WTC11 (cell line): ENCODE measurements around the gene SLC38A1. TPM values are rescaled to one million over a fixed set of nuclear protein-coding genes. Genes with fewer than 3 reads are reported as not detected.

Experiments used
- ATAC-seq: fragments of 200-7000 bp; cut with Tn5 transposase; 2 replicates; pipeline ENCODE4 v1.10.0; 2021; ENCODE audit warnings: mild to moderate bottlenecking, moderate library complexity
- CTCF ChIA-PET: fragments of 300-600 bp; sonication (Branson Sonifier 250); formaldehyde crosslinking; loops from one replicate; lab custom pipeline; 2021; ENCODE audit warnings: antibody characterized with exemption; lab: Charles Lee
- POLR2A ChIA-PET: fragments of 350-600 bp; sonication (Branson Sonifier 250); formaldehyde crosslinking; loops from one replicate; lab custom pipeline; 2021; ENCODE audit warnings: antibody characterized with exemption; lab: Charles Lee
- DNase-seq: peaks from one replicate; pipeline ENCODE4 v3.0.0; 2021; ENCODE audit warnings: low spot score
- H3K27ac Mint-ChIP-seq: 2 replicates; pipeline ENCODE4 v1.8.0; 2021; ENCODE audit warnings: mixed read lengths
- H3K27me3 Mint-ChIP-seq: 2 replicates; pipeline ENCODE4 v1.8.0; 2021; ENCODE audit warnings: low read depth, mild to moderate bottlenecking, moderate library complexity, mixed read lengths
- H3K36me3 Mint-ChIP-seq: 2 replicates; pipeline ENCODE4 v1.8.0; 2021; ENCODE audit warnings: mixed read lengths
- H3K4me1 Mint-ChIP-seq: 2 replicates; pipeline ENCODE4 v1.8.0; 2022; ENCODE audit warnings: mixed read lengths
- H3K4me3 Mint-ChIP-seq: 2 replicates; pipeline ENCODE4 v1.8.0; 2021; ENCODE audit warnings: mild to moderate bottlenecking, moderate library complexity, mixed read lengths
- H3K9me3 Mint-ChIP-seq: 2 replicates; pipeline ENCODE4 v1.8.0; 2021; ENCODE audit warnings: mixed read lengths
- CREM ChIP-seq: sonication (generic); formaldehyde crosslinking; IDR thresholded peaks from 2 replicates; pipeline ENCODE4 v1.8.1; 2022; ENCODE audit warnings: mild to moderate bottlenecking, missing genetic modification reagents, moderate library complexity
- ELF4 ChIP-seq: sonication (generic); formaldehyde crosslinking; IDR thresholded peaks from 2 replicates; pipeline ENCODE4 v1.8.1; 2022; ENCODE audit warnings: low read depth, mild to moderate bottlenecking, moderate library complexity, missing genetic modification reagents
- FOXK1 ChIP-seq: sonication (generic); formaldehyde crosslinking; IDR thresholded peaks from 2 replicates; pipeline ENCODE4 v1.8.0; 2022; ENCODE audit warnings: mild to moderate bottlenecking, moderate library complexity, missing genetic modification reagents
- GRHL2 ChIP-seq: fragments of 250-450 bp; sonication (Bioruptor Pico); IDR thresholded peaks from 2 replicates; pipeline ENCODE4 v1.8.0; 2022; ENCODE audit warnings: mild to moderate bottlenecking, moderate library complexity; ENCODE audit not compliant: insufficient replicate concordance, severe bottlenecking
- NFATC4 ChIP-seq: fragments of 250-450 bp; sonication (Bioruptor Pico); IDR thresholded peaks from 2 replicates; pipeline ENCODE4 v1.9.0; 2021; ENCODE audit warnings: mild to moderate bottlenecking
- NR1H2 ChIP-seq: sonication (generic); formaldehyde crosslinking; IDR thresholded peaks from 2 replicates; pipeline ENCODE4 v1.9.0; 2021; ENCODE audit warnings: mild to moderate bottlenecking, moderate library complexity, missing genetic modification reagents
- SP1 ChIP-seq: sonication (generic); formaldehyde crosslinking; conservative IDR thresholded peaks from 2 replicates; pipeline ENCODE4 v1.8.1; 2022; ENCODE audit warnings: missing genetic modification reagents
- TEAD1 ChIP-seq: sonication (generic); formaldehyde crosslinking; IDR thresholded peaks from 2 replicates; pipeline ENCODE4 v1.8.0; 2022; ENCODE audit warnings: mild to moderate bottlenecking, missing genetic modification reagents
- TEAD4 ChIP-seq: sonication (generic); formaldehyde crosslinking; IDR thresholded peaks from 2 replicates; pipeline ENCODE4 v1.8.0; 2022; ENCODE audit warnings: mild to moderate bottlenecking, missing genetic modification reagents
- TP53 ChIP-seq: sonication (generic); formaldehyde crosslinking; IDR thresholded peaks from 2 replicates; pipeline ENCODE4 v1.8.1; 2023; ENCODE audit warnings: mild to moderate bottlenecking, missing genetic modification reagents
- ZBTB21 ChIP-seq: sonication (generic); formaldehyde crosslinking; IDR thresholded peaks from 2 replicates; pipeline ENCODE4 v1.8.1; 2023; ENCODE audit warnings: mild to moderate bottlenecking, missing genetic modification reagents, borderline replicate concordance
- ZNF138 ChIP-seq: sonication (generic); formaldehyde crosslinking; conservative IDR thresholded peaks from 2 replicates; pipeline ENCODE4 v1.8.1; 2022; ENCODE audit warnings: mild to moderate bottlenecking, moderate library complexity, missing genetic modification reagents
- ZNF263 ChIP-seq: sonication (generic); formaldehyde crosslinking; IDR thresholded peaks from 2 replicates; pipeline ENCODE4 v1.8.1; 2022; ENCODE audit warnings: low read depth, mild to moderate bottlenecking, moderate library complexity, missing genetic modification reagents
- ZNF416 ChIP-seq: fragments of 250-450 bp; sonication (Bioruptor Pico); IDR thresholded peaks from 2 replicates; pipeline ENCODE4 v1.9.0; 2021; ENCODE audit warnings: mild to moderate bottlenecking, inconsistent platforms
- ZNF423 ChIP-seq: fragments of 250-450 bp; sonication (Bioruptor Pico); IDR thresholded peaks from 2 replicates; pipeline ENCODE4 v2.1.2; 2022; ENCODE audit warnings: mild to moderate bottlenecking, moderate library complexity
- total RNA-seq: library from RNA; stranded (reverse); gene quantifications from 3 replicates; pipeline ENCODE4 v1.2.3, GENCODE V29; 2021
- TF ChIP-seq, protein P1 (sequence below): sonication (generic); formaldehyde crosslinking; IDR thresholded peaks from 2 replicates; pipeline ENCODE4 v1.8.1; 2022; ENCODE audit warnings: low read depth, mild to moderate bottlenecking, moderate library complexity, missing genetic modification reagents, borderline replicate concordance
- TF ChIP-seq, protein P2 (sequence below): fragments of 250-450 bp; sonication (Bioruptor Pico); IDR thresholded peaks from 2 replicates; pipeline ENCODE4 v2.1.2; 2022; ENCODE audit warnings: mild to moderate bottlenecking, moderate library complexity
- TF ChIP-seq, protein P3 (sequence below): sonication (generic); formaldehyde crosslinking; IDR thresholded peaks from 2 replicates; pipeline ENCODE4 v1.8.1; 2023; ENCODE audit warnings: mild to moderate bottlenecking, moderate library complexity, missing genetic modification reagents
- TF ChIP-seq, protein P4 (sequence below): sonication (generic); formaldehyde crosslinking; IDR thresholded peaks from 2 replicates; pipeline ENCODE4 v1.8.1; 2023; ENCODE audit warnings: mild to moderate bottlenecking, missing genetic modification reagents, moderate library complexity
- TF ChIP-seq, protein P5 (sequence below): fragments of 250-450 bp; sonication (Bioruptor Pico); IDR thresholded peaks from 2 replicates; pipeline ENCODE4 v1.9.0; 2021; ENCODE audit warnings: mild to moderate bottlenecking, borderline replicate concordance

Gene SLC38A1
- total RNA-seq, 1 experiment from 2014 or later, result 179 TPM

DNA sequence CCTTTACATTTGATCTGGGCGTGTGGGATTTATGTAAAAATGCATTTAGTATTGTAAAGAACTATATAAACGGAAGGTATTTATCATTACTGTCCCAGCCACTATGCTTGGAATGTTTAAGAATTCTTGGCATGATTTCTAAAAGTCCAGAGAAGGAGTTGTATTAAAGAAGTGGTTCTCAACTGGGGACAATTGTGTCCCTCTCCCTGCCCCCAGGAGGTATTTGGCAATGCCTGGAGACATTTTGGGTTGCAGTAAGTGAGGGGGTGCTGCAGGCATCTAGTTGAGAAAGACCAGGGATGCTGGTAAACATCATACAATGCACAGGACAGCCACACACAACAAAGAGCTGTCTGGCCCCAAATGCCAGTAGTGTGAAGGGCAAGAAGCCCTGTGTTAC is 7.2 kb downstream of the SLC38A1 start:
- TF ChIP-seq GRHL2 (CRISPR knock-in tag) (no peak), ZNF263 (CRISPR knock-in tag) (no peak), SP1 (no peak), ZNF423 (no peak), TEAD4 (CRISPR knock-in tag) (no peak), ZNF416 (CRISPR knock-in tag) (no peak), NFATC4 (CRISPR knock-in tag) (no peak), NR1H2 (CRISPR knock-in tag) (no peak), ELF4 (CRISPR knock-in tag) (no peak), TP53 (CRISPR knock-in tag) (no peak), CREM (no peak), FOXK1 (no peak), ZNF138 (CRISPR knock-in tag) (no peak), TEAD1 (CRISPR knock-in tag) (no peak), ZBTB21 (CRISPR knock-in tag) (no peak)
- TF ChIP-seq, protein P1, sequence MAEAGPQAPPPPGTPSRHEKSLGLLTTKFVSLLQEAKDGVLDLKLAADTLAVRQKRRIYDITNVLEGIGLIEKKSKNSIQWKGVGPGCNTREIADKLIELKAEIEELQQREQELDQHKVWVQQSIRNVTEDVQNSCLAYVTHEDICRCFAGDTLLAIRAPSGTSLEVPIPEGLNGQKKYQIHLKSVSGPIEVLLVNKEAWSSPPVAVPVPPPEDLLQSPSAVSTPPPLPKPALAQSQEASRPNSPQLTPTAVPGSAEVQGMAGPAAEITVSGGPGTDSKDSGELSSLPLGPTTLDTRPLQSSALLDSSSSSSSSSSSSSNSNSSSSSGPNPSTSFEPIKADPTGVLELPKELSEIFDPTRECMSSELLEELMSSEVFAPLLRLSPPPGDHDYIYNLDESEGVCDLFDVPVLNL (CRISPR knock-in tag), result no peak
- TF ChIP-seq, protein P2, sequence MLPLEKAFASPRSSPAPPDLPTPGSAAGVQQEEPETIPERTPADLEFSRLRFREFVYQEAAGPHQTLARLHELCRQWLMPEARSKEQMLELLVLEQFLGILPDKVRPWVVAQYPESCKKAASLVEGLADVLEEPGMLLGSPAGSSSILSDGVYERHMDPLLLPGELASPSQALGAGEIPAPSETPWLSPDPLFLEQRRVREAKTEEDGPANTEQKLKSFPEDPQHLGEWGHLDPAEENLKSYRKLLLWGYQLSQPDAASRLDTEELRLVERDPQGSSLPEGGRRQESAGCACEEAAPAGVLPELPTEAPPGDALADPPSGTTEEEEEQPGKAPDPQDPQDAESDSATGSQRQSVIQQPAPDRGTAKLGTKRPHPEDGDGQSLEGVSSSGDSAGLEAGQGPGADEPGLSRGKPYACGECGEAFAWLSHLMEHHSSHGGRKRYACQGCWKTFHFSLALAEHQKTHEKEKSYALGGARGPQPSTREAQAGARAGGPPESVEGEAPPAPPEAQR, result no peak
- TF ChIP-seq, protein P3, sequence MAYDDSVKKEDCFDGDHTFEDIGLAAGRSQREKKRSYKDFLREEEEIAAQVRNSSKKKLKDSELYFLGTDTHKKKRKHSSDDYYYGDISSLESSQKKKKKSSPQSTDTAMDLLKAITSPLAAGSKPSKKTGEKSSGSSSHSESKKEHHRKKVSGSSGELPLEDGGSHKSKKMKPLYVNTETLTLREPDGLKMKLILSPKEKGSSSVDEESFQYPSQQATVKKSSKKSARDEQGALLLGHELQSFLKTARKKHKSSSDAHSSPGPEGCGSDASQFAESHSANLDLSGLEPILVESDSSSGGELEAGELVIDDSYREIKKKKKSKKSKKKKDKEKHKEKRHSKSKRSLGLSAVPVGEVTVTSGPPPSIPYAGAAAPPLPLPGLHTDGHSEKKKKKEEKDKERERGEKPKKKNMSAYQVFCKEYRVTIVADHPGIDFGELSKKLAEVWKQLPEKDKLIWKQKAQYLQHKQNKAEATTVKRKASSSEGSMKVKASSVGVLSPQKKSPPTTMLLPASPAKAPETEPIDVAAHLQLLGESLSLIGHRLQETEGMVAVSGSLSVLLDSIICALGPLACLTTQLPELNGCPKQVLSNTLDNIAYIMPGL (CRISPR knock-in tag), result no peak
- TF ChIP-seq, protein P4, sequence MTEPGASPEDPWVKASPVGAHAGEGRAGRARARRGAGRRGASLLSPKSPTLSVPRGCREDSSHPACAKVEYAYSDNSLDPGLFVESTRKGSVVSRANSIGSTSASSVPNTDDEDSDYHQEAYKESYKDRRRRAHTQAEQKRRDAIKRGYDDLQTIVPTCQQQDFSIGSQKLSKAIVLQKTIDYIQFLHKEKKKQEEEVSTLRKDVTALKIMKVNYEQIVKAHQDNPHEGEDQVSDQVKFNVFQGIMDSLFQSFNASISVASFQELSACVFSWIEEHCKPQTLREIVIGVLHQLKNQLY, result no peak
- TF ChIP-seq, protein P5, sequence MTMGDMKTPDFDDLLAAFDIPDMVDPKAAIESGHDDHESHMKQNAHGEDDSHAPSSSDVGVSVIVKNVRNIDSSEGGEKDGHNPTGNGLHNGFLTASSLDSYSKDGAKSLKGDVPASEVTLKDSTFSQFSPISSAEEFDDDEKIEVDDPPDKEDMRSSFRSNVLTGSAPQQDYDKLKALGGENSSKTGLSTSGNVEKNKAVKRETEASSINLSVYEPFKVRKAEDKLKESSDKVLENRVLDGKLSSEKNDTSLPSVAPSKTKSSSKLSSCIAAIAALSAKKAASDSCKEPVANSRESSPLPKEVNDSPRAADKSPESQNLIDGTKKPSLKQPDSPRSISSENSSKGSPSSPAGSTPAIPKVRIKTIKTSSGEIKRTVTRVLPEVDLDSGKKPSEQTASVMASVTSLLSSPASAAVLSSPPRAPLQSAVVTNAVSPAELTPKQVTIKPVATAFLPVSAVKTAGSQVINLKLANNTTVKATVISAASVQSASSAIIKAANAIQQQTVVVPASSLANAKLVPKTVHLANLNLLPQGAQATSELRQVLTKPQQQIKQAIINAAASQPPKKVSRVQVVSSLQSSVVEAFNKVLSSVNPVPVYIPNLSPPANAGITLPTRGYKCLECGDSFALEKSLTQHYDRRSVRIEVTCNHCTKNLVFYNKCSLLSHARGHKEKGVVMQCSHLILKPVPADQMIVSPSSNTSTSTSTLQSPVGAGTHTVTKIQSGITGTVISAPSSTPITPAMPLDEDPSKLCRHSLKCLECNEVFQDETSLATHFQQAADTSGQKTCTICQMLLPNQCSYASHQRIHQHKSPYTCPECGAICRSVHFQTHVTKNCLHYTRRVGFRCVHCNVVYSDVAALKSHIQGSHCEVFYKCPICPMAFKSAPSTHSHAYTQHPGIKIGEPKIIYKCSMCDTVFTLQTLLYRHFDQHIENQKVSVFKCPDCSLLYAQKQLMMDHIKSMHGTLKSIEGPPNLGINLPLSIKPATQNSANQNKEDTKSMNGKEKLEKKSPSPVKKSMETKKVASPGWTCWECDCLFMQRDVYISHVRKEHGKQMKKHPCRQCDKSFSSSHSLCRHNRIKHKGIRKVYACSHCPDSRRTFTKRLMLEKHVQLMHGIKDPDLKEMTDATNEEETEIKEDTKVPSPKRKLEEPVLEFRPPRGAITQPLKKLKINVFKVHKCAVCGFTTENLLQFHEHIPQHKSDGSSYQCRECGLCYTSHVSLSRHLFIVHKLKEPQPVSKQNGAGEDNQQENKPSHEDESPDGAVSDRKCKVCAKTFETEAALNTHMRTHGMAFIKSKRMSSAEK, result no peak
- CTCF ChIA-PET, result no interaction called here
- POLR2A ChIA-PET, result no interaction called here

More for the DNA sequence above, 7.2 kb downstream of the SLC38A1 start:
- ATAC-seq (no peak), DNase-seq (no peak)
- Mint-ChIP-seq H3K36me3 (peaks cover 3% of the 10 kb centered on the region; the same call in 1 of the 2 replicates), H3K4me3 (no peak overlapping the region; the same call in 1 of the 2 replicates), H3K27ac (no peak overlapping the region), H3K4me1 (peaks cover 33% of the 10 kb centered on the region), H3K9me3 (no peaks in the 10 kb centered on the region), H3K27me3 (no peaks in the 10 kb centered on the region)
